Activated naive CD4-positive, alpha-beta T cell treated with anti-CD3 and anti-CD28 coated beads, Interleukin-2, amount 10 ng/mL, durations not matched to agents 7 days and 5 days (primary cell): ENCODE results near the gene STX18.

ENCODE experiments used
- CTCF ChIA-PET: fragments of 350-600 bp; sonication (Branson Sonifier 250); formaldehyde crosslinking; loops from one replicate; lab custom pipeline; 2021; ENCODE audit warnings: antibody characterized with exemption; lab: Charles Lee
- DNase-seq: peaks from one replicate; pipeline ENCODE4 v3.0.0-alpha.2; 2020
- H3K27ac Mint-ChIP-seq: one replicate; pipeline ENCODE4 v1.8.0; 2021; ENCODE audit warnings: mild to moderate bottlenecking, moderate library complexity, mixed read lengths
- H3K27me3 Mint-ChIP-seq: one replicate; pipeline ENCODE4 v1.8.0; 2021; ENCODE audit warnings: mild to moderate bottlenecking, mixed read lengths
- H3K36me3 Mint-ChIP-seq: one replicate; pipeline ENCODE4 v1.8.0; 2021; ENCODE audit warnings: mixed read lengths
- H3K4me1 Mint-ChIP-seq: one replicate; pipeline ENCODE4 v1.8.0; 2021; ENCODE audit warnings: mixed read lengths
- H3K4me3 Mint-ChIP-seq: one replicate; pipeline ENCODE4 v1.8.0; 2021; ENCODE audit warnings: mild to moderate bottlenecking, moderate library complexity, mixed read lengths
- H3K9me3 Mint-ChIP-seq: one replicate; pipeline ENCODE4 v1.8.0; 2021; ENCODE audit warnings: mixed read lengths

Gene STX18

GRCh38 chr4:4391866-4392265 lies 150.0 kb downstream of the STX18 start:
- H3K4me1 Mint-ChIP-seq, result peaks cover 7% of the 10 kb centered on the region
- no peak for DNase-seq
- no peak overlapping the region for H3K4me3 Mint-ChIP-seq
- H3K27me3 Mint-ChIP-seq, result peaks cover 48% of the 10 kb centered on the region
- H3K36me3 Mint-ChIP-seq, result no peaks in the 10 kb centered on the region
- no peaks in the 10 kb centered on the region for H3K9me3 Mint-ChIP-seq
- no peak overlapping the region for H3K27ac Mint-ChIP-seq
- CTCF ChIA-PET, result interaction anchor here (1.6 kb wide), 1 partner anchor 10 kb away, joined by 3 read pairs; no protein-coding TSS in a partner anchor

GRCh38 chr4:4390515-4391240 lies 151.2 kb downstream of the STX18 start:
- CTCF ChIA-PET, result interaction anchor here (1.6 kb wide), 1 partner anchor 9 kb away, joined by 3 read pairs; no protein-coding TSS in a partner anchor
- Mint-ChIP-seq H3K9me3 (no peaks in the 10 kb centered on the region), H3K27ac (no peak overlapping the region), H3K4me1 (peaks cover 13% of the 10 kb centered on the region), H3K4me3 (no peak overlapping the region), H3K27me3 (peaks cover 54% of the 10 kb centered on the region), H3K36me3 (no peaks in the 10 kb centered on the region)
- DNase-seq, result no peak

- no peak for DNase-seq
- Mint-ChIP-seq H3K4me1 (peaks cover 14% of the 10 kb centered on the region), H3K4me3 (no peak overlapping the region), H3K27me3 (peaks cover 60% of the 10 kb centered on the region), H3K9me3 (no peaks in the 10 kb centered on the region), H3K27ac (no peak overlapping the region), H3K36me3 (no peaks in the 10 kb centered on the region)
- CTCF ChIA-PET, result no interaction called here
Observed at GRCh38 chr4:4390046-4390445, 151.8 kb downstream of the STX18 start.

GRCh38 chr4:4388836-4389575 lies 152.8 kb downstream of the STX18 start:
- H3K9me3 Mint-ChIP-seq, result no peaks in the 10 kb centered on the region
- no peak overlapping the region for H3K27ac Mint-ChIP-seq
- no peak for DNase-seq
- CTCF ChIA-PET, result no interaction called here
- H3K27me3 Mint-ChIP-seq, result peaks cover 71% of the 10 kb centered on the region
- no peaks in the 10 kb centered on the region for H3K36me3 Mint-ChIP-seq
- peaks cover 17% of the 10 kb centered on the region for H3K4me1 Mint-ChIP-seq
- peak overlapping the region; percentile 67 for H3K4me3 Mint-ChIP-seq

GRCh38 chr4:4388311-4388790 lies 153.5 kb downstream of the STX18 start:
- no peaks in the 10 kb centered on the region for H3K36me3 Mint-ChIP-seq
- no peak overlapping the region for H3K27ac Mint-ChIP-seq
- H3K27me3 Mint-ChIP-seq, result peaks cover 74% of the 10 kb centered on the region
- CTCF ChIA-PET, result no interaction called here
- peaks cover 17% of the 10 kb centered on the region for H3K4me1 Mint-ChIP-seq
- peak overlapping the region; percentile 67 for H3K4me3 Mint-ChIP-seq
- DNase-seq, result no peak
- no peaks in the 10 kb centered on the region for H3K9me3 Mint-ChIP-seq

- H3K9me3 Mint-ChIP-seq, result no peaks in the 10 kb centered on the region
- H3K27ac Mint-ChIP-seq, result no peak overlapping the region
- peaks cover 17% of the 10 kb centered on the region for H3K4me1 Mint-ChIP-seq
- no peaks in the 10 kb centered on the region for H3K36me3 Mint-ChIP-seq
- DNase-seq, result peak; percentile 42
- peaks cover 77% of the 10 kb centered on the region for H3K27me3 Mint-ChIP-seq
- CTCF ChIA-PET, result no interaction called here
- peak overlapping the region; percentile 67 for H3K4me3 Mint-ChIP-seq
Observed at GRCh38 chr4:4387531-4388310, 154.1 kb downstream of the STX18 start.

- DNase-seq, result peak; percentile 71
- no peak within 1 kb of the TSS for H3K27ac Mint-ChIP-seq
- peaks cover 17% of the 10 kb centered on the region for H3K4me1 Mint-ChIP-seq
- CTCF ChIA-PET, result no interaction called here
- peaks cover 86% of the 10 kb centered on the region for H3K27me3 Mint-ChIP-seq
- H3K36me3 Mint-ChIP-seq, result no peaks in the 10 kb centered on the region
- H3K4me3 Mint-ChIP-seq, result peak within 1 kb of the TSS; percentile 79
- H3K9me3 Mint-ChIP-seq, result no peaks in the 10 kb centered on the region
Observed at GRCh38 chr4:4386736-4387392, 155.0 kb downstream of the STX18 start, which contains the start of gene NSG1. TSS of gene NSG1 (plus strand) at chr4:4387102. CDS start at chr4:4387630, 528 bp downstream.

- H3K9me3 Mint-ChIP-seq, result no peaks in the 10 kb centered on the region
- H3K36me3 Mint-ChIP-seq, result no peaks in the 10 kb centered on the region
- CTCF ChIA-PET, result no interaction called here
- H3K4me3 Mint-ChIP-seq, result peak overlapping the region; percentile 79
- peaks cover 91% of the 10 kb centered on the region for H3K27me3 Mint-ChIP-seq
- no peak overlapping the region for H3K27ac Mint-ChIP-seq
- DNase-seq, result peak; percentile 64
- H3K4me1 Mint-ChIP-seq, result peaks cover 17% of the 10 kb centered on the region
Observed at GRCh38 chr4:4386296-4386735, 155.5 kb downstream of the STX18 start.

GRCh38 chr4:4385729-4386295 lies 156.0 kb downstream of the STX18 start:
- Mint-ChIP-seq H3K27ac (no peak overlapping the region), H3K4me3 (peak overlapping the region; percentile 79), H3K4me1 (peaks cover 17% of the 10 kb centered on the region), H3K9me3 (no peaks in the 10 kb centered on the region), H3K36me3 (no peaks in the 10 kb centered on the region), H3K27me3 (peaks cover 96% of the 10 kb centered on the region)
- DNase-seq, result no peak
- CTCF ChIA-PET, result no interaction called here

GRCh38 chr4:4384837-4385236 lies 157.0 kb downstream of the STX18 start:
- H3K27me3 Mint-ChIP-seq, result peaks cover 96% of the 10 kb centered on the region
- CTCF ChIA-PET, result interaction anchor here (0.7 to 3.2 kb wide), 13 partner anchors 10 to 173 kb away, joined by 3 to 17 read pairs (median 4); no protein-coding TSS in a partner anchor
- peak overlapping the region; percentile 40 for H3K4me3 Mint-ChIP-seq
- no peaks in the 10 kb centered on the region for H3K36me3 Mint-ChIP-seq
- H3K4me1 Mint-ChIP-seq, result peaks cover 17% of the 10 kb centered on the region
- H3K27ac Mint-ChIP-seq, result no peak overlapping the region
- H3K9me3 Mint-ChIP-seq, result no peaks in the 10 kb centered on the region
- DNase-seq, result peak; percentile 41

- Mint-ChIP-seq H3K27me3 (peaks cover 89% of the 10 kb centered on the region), H3K36me3 (no peaks in the 10 kb centered on the region), H3K4me3 (no peak overlapping the region), H3K4me1 (peaks cover 12% of the 10 kb centered on the region), H3K27ac (no peak overlapping the region), H3K9me3 (no peaks in the 10 kb centered on the region)
- no peak for DNase-seq
- CTCF ChIA-PET, result interaction anchor here (3.2 kb wide), 1 partner anchor 48 kb away, joined by 17 read pairs; no protein-coding TSS in a partner anchor
Observed at GRCh38 chr4:4383085-4383484, 158.8 kb downstream of the STX18 start.

GRCh38 chr4:4379540-4380087 lies 162.2 kb downstream of the STX18 start:
- Mint-ChIP-seq H3K36me3 (no peaks in the 10 kb centered on the region), H3K4me3 (no peak overlapping the region), H3K27me3 (peaks cover 82% of the 10 kb centered on the region), H3K9me3 (peaks cover 1% of the 10 kb centered on the region), H3K27ac (no peak overlapping the region), H3K4me1 (no peaks in the 10 kb centered on the region)
- CTCF ChIA-PET, result no interaction called here
- no peak for DNase-seq
